PFSK-1 (cell line): ENCODE measurements around the gene GLDN.

Experiments used
- SIN3A ChIP-seq: IDR thresholded peaks from 2 replicates; pipeline ENCODE4 v1.6.1; 2012; ENCODE audit warnings: mild to moderate bottlenecking, low read length, moderate library complexity, borderline replicate concordance; ENCODE audit not compliant: insufficient read depth
- TAF1 ChIP-seq: IDR thresholded peaks from 2 replicates; pipeline ENCODE4 v1.6.1; 2012; ENCODE audit warnings: low read length, control low read depth, borderline replicate concordance; ENCODE audit not compliant: insufficient read depth

- no peak for TF ChIP-seq SIN3A
- TF ChIP-seq TAF1 = no peak
These were observed 62.7 kb downstream of the GLDN start for GRCh38 chr15:51403946-51404695.
